WERI-Rb-1 (cell line): ENCODE results near the gene KCTD15.
A peak's percentile ranks its signal among the peaks of the same experiment; 100 is the strongest.

ENCODE experiments used
- DNase-seq: peaks from one replicate; pipeline ENCODE4 v3.0.0-alpha.2; 2020
- H3K27ac ChIP-seq: fragments of 250-450 bp; sonication (Bioruptor Pico); 2 replicates; pipeline ENCODE4 v1.5.1; 2020; ENCODE audit warnings: mild to moderate bottlenecking, moderate library complexity
- H3K27me3 ChIP-seq: fragments of 250-450 bp; sonication (Bioruptor Pico); 2 replicates; pipeline ENCODE4 v1.5.1; 2021; ENCODE audit warnings: mild to moderate bottlenecking, low read depth, moderate library complexity; ENCODE audit not compliant: insufficient read depth, severe bottlenecking
- H3K36me3 ChIP-seq: fragments of 250-450 bp; sonication (Bioruptor Pico); 2 replicates; pipeline ENCODE4 v1.5.1; 2020; ENCODE audit warnings: mild to moderate bottlenecking, moderate library complexity
- H3K4me3 ChIP-seq: 2 replicates; pipeline ENCODE4 v1.5.1; 2011; ENCODE audit warnings: low read depth, mild to moderate bottlenecking, control low read depth, low read length
- H3K9me3 ChIP-seq: fragments of 250-450 bp; sonication (Bioruptor Pico); 2 replicates; pipeline ENCODE4 v1.5.1; 2021; ENCODE audit warnings: mild to moderate bottlenecking, moderate library complexity; ENCODE audit not compliant: severe bottlenecking
- TF ChIP-seq, protein P1 (sequence below): IDR thresholded peaks from 2 replicates; pipeline ENCODE4 v1.5.1; 2011; ENCODE audit warnings: low read depth, mild to moderate bottlenecking, control low read depth, inconsistent platforms, low read length

The KCTD15 gene

DNA sequence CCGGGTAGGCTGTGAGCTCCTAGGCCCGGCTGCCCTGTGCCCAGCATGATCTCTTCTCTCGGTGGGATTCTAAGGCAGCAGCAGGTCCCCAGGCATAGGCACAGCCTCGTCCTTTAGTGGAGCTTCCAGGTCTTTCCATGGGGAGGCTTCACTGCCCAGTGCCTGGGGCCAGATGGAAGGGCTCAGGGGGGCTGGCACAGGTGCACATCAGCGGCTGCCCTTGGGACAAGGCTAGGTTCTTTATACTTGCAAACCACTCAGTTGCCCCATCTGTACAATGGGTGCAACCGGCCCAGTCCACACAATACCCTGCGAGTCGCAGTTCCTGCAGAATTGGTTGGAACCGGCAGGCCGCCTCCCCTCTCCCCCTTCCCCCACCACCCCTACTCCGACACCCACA, 14.2 kb downstream of the KCTD15 start:
- Histone ChIP-seq H3K27me3 (no peaks in the 10 kb centered on the region), H3K36me3 (peaks cover 73% of the 10 kb centered on the region)
- TF ChIP-seq, protein P1, sequence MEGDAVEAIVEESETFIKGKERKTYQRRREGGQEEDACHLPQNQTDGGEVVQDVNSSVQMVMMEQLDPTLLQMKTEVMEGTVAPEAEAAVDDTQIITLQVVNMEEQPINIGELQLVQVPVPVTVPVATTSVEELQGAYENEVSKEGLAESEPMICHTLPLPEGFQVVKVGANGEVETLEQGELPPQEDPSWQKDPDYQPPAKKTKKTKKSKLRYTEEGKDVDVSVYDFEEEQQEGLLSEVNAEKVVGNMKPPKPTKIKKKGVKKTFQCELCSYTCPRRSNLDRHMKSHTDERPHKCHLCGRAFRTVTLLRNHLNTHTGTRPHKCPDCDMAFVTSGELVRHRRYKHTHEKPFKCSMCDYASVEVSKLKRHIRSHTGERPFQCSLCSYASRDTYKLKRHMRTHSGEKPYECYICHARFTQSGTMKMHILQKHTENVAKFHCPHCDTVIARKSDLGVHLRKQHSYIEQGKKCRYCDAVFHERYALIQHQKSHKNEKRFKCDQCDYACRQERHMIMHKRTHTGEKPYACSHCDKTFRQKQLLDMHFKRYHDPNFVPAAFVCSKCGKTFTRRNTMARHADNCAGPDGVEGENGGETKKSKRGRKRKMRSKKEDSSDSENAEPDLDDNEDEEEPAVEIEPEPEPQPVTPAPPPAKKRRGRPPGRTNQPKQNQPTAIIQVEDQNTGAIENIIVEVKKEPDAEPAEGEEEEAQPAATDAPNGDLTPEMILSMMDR = no peak

DNA sequence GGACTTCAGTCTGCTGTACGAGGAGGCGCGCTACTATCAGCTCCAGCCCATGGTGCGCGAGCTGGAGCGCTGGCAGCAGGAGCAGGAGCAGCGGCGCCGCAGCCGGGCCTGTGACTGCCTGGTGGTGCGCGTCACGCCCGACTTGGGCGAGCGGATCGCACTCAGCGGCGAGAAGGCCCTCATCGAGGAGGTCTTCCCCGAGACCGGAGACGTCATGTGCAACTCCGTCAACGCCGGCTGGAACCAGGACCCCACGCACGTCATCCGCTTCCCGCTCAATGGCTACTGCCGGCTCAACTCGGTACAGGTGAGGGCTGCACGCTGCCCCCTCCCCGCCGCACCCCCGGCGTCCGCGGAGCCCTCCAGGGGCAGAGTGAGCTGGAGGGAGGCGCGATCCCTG, 14.6 kb downstream of the KCTD15 start:
- no peak overlapping the region for H3K4me3 ChIP-seq
- H3K9me3 ChIP-seq = no peaks in the 10 kb centered on the region
- H3K27me3 ChIP-seq = no peaks in the 10 kb centered on the region
- TF ChIP-seq, protein P1 = no peak
- no peak overlapping the region for H3K27ac ChIP-seq
- peaks cover 69% of the 10 kb centered on the region for H3K36me3 ChIP-seq
- no peak for DNase-seq

More for the DNA sequence above, 14.2 kb downstream of the KCTD15 start:
- no peak overlapping the region for H3K27ac ChIP-seq
- no peak for DNase-seq
- no peaks in the 10 kb centered on the region for H3K9me3 ChIP-seq
- H3K4me3 ChIP-seq = no peak overlapping the region

- H3K27me3 ChIP-seq = no peaks in the 10 kb centered on the region
- H3K9me3 ChIP-seq = no peaks in the 10 kb centered on the region
- no peak for DNase-seq
- H3K4me3 ChIP-seq = no peak overlapping the region
- no peak overlapping the region for H3K27ac ChIP-seq
- TF ChIP-seq, protein P1 = no peak
- H3K36me3 ChIP-seq = peaks cover 62% of the 10 kb centered on the region
Observed at GRCh38 chr19:33811736-33812387, 15.2 kb downstream of the KCTD15 start.

DNA sequence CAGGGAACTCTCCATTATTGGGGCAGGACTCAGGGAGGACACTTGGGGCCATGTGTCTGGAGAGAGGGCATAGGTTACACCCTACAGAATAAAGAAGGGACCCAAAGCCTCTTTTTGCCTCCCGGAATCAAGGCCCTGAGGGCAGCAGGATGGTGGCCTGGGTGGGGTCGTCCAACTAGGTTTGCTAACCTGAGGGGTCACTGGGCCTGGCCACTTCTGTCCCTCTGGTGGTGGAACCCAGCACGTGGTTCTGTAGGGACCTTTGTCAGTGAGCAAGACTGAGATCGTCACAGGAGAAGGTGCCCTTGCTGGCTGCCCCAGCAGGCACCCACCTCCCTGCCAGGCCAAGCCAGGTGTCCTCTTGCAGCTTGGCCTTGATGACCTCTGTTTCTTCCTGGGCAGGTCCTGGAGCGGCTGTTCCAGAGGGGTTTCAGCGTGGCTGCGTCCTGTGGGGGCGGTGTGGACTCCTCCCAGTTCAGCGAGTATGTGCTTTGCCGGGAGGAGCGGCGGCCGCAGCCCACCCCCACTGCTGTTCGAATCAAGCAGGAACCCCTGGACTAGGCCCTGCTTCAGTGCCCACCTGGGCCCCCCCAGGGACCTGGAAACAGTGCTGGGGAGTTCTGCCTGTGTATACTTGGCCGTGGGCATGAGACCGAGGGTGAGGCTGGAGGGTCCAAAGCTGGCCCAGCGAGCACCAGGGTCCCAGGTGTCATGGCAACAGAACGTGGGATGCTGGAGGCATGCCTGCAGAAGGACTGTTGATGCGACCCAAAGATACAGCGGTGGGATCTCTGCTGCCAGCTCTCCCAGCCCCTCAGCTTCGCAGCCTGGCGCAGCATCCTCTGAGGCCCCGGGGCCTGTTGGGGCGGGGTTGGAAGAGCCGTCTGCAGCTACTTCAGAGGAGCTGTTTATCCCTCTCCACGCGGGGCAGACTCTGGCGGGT, 16.0 kb downstream of the KCTD15 start:
- Histone ChIP-seq H3K36me3 (peaks cover 54% of the 10 kb centered on the region), H3K4me3 (no peak overlapping the region), H3K27me3 (no peaks in the 10 kb centered on the region), H3K27ac (no peak overlapping the region), H3K9me3 (no peaks in the 10 kb centered on the region)
- DNase-seq = no peak
- TF ChIP-seq, protein P1 = peak; percentile 17; the same call in 1 of the 2 replicates

- no peaks in the 10 kb centered on the region for H3K9me3 ChIP-seq
- no peaks in the 10 kb centered on the region for H3K27me3 ChIP-seq
- H3K27ac ChIP-seq = no peak overlapping the region
- TF ChIP-seq, protein P1 = no peak
- DNase-seq = no peak
- H3K4me3 ChIP-seq = no peak overlapping the region
- peaks cover 48% of the 10 kb centered on the region for H3K36me3 ChIP-seq
Observed at GRCh38 chr19:33813391-33814101, 16.9 kb downstream of the KCTD15 start.
